ENCODE results near the gene DPEP2. TPM values are rescaled to one million over a fixed set of nuclear protein-coding genes. Genes with fewer than 3 reads are reported as not detected.
A peak's percentile ranks its signal among the peaks of the same experiment; 100 is the strongest.
"Not testable (repeated sequence)": the region's sequence is repeated elsewhere in the genome, so short reads cannot be mapped to it uniquely, and the experiment has no call there.

The DPEP2 gene
- total RNA-seq, 3 donors from 2014 or later, result 1.3 to 7.7 (median 2.5) TPM

- TF ChIP-seq CTCF (IDR thresholded peaks at IDR 0.05), result no peak
- TF ChIP-seq POLR2AphosphoS5 (IDR thresholded peaks at IDR 0.05), result no peak
- no peak for TF ChIP-seq POLR2A (IDR thresholded peaks at IDR 0.05)
- no peak within 1 kb of the TSS for H3K27ac ChIP-seq
- no peak for DNase-seq (ENCODE audit: low spot score in 2 of 2)
- no peaks in the 10 kb centered on the region for H3K36me3 ChIP-seq
- no peaks in the 10 kb centered on the region for H3K9me3 ChIP-seq
- no peaks in the 10 kb centered on the region for H3K27me3 ChIP-seq
- H3K4me1 ChIP-seq, result no peaks in the 10 kb centered on the region
- no peak within 1 kb of the TSS for H3K4me3 ChIP-seq
- intact Hi-C loops (cut with DNase I; ENCODE audit: low total_unique reads), result loop anchor here (5.0 kb wide), 1 partner anchor 842 kb away; no protein-coding TSS in a partner anchor
These were observed 16.4 kb upstream of the DPEP2 start, which contains the start of gene DPEP2NB for GRCh38 chr16:68015681-68016080. Gene DPEP2NB (minus strand): TSS chr16:68015911. CDS start chr16:68015770, 141 bp downstream.

DNA sequence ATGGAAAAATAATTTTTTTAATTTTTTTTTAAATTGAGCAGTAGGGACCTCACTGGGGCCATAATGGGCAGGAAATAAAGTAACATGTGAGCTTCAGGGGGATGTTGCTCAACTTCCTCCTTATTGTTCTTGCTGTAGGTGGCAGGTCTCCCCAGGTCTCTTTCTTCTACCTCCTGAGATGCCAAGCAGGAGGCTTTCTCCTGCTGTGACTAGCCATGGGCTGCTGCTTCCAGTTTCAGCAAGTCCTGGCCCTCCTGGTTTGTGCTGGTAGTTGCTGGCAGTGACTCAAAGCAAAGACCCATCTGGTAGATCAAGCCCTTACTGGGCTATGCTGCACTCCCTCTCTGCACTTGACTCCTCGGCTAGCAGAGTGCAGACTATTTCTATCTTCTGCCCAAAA is 14.2 kb upstream of the DPEP2 start:
- Histone ChIP-seq H3K36me3 (no peaks in the 10 kb centered on the region), H3K27ac (peak overlapping the region in 1 of 2 donors; percentile 48)
- TF ChIP-seq POLR2AphosphoS5 (IDR thresholded peaks at IDR 0.05), result no peak
- TF ChIP-seq POLR2A (IDR thresholded peaks at IDR 0.05), result no peak
- TF ChIP-seq CTCF (IDR thresholded peaks at IDR 0.05), result no peak

GRCh38 chr16:68009872-68010271 is 10.6 kb upstream of the DPEP2 start:
- H3K4me3 ChIP-seq; H3K9me3 ChIP-seq; H3K4me1 ChIP-seq; H3K27me3 ChIP-seq; DNase-seq (ENCODE audit: low spot score in 2 of 2); H3K36me3 ChIP-seq; intact Hi-C loops (cut with DNase I; ENCODE audit: low total_unique reads); H3K27ac ChIP-seq: not testable (repeated sequence)

More for the DNA sequence above, 14.2 kb upstream of the DPEP2 start:
- Histone ChIP-seq H3K27me3 (no peaks in the 10 kb centered on the region), H3K4me3 (no peak overlapping the region), H3K9me3 (no peaks in the 10 kb centered on the region), H3K4me1 (no peaks in the 10 kb centered on the region)
- intact Hi-C loops (cut with DNase I; ENCODE audit: low total_unique reads), result no loop called here
- DNase-seq (ENCODE audit: low spot score in 2 of 2), result no peak

DNA sequence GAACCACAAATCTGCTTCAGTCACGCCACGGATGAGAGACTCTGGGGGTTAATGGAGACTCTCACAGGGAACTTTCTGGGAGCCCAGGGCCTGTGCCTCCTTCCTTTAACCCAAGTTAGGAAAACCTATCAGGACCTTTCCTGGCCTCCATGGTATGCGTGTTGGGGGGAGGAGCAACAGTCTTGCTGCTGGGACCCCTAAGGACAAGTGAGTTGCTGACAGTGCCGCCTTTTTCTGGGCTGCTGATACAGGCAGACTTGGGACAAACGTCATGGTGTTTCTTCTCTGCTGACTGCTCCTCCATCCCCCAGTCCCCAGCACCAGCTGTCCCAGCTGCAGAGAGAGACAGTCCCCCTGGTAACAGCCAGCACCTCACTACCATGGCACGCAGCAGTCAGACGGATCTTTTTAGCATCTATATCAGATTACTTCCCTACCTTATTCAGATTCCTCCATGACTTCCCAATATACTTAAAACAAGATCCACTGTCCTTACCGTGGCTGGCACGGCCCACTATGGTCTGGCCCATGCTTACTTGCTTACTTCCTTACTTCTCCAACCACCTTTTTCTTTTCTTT is 10.0 kb upstream of the DPEP2 start:
- Histone ChIP-seq H3K4me1 (no peaks in the 10 kb centered on the region), H3K9me3 (no peaks in the 10 kb centered on the region), H3K27me3 (no peaks in the 10 kb centered on the region), H3K27ac (no peak overlapping the region), H3K36me3 (no peaks in the 10 kb centered on the region), H3K4me3 (no peak overlapping the region)
- no peak for DNase-seq (ENCODE audit: low spot score in 2 of 2)
- intact Hi-C loops (cut with DNase I; ENCODE audit: low total_unique reads), result no loop called here
- TF ChIP-seq CTCF (IDR thresholded peaks at IDR 0.05) (no peak), POLR2AphosphoS5 (IDR thresholded peaks at IDR 0.05) (no peak), POLR2A (IDR thresholded peaks at IDR 0.05) (no peak)

GRCh38 chr16:68005786-68006286 is 6.6 kb upstream of the DPEP2 start:
- Histone ChIP-seq H3K4me3 (no peak overlapping the region), H3K36me3 (no peaks in the 10 kb centered on the region), H3K27ac (peak overlapping the region; percentile 44 to 66), H3K4me1 (no peaks in the 10 kb centered on the region), H3K9me3 (no peaks in the 10 kb centered on the region), H3K27me3 (no peaks in the 10 kb centered on the region)
- intact Hi-C loops (cut with DNase I; ENCODE audit: low total_unique reads), result no loop called here
- DNase-seq (ENCODE audit: low spot score in 2 of 2), result peak in 1 of 2 donors; percentile 25
- TF ChIP-seq POLR2A (IDR thresholded peaks at IDR 0.05), result no peak

DNA sequence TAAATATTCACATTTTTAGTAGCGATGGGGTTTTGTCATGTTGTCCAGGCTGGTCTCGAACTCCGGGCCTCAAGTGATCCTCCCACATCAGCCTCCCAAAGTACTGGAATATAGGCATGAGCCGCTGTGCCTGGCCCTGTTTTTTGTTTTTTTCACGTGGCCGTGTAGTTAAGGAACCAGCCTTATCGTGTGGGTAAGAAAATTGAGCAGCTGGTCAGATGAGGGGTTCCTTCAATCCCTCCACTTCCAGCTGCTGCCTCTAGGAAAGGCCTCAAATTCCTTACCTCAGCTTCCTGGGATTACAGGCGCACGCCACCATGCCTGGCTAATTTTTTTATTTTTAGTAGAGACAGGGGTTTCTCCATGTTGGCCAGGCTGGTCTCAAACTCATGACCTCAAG is 5.9 kb upstream of the DPEP2 start:
- no peaks in the 10 kb centered on the region for H3K4me1 ChIP-seq
- intact Hi-C loops (cut with DNase I; ENCODE audit: low total_unique reads), result no loop called here
- no peak for DNase-seq (ENCODE audit: low spot score in 2 of 2)
- no peak overlapping the region for H3K4me3 ChIP-seq
- TF ChIP-seq POLR2AphosphoS5 (IDR thresholded peaks at IDR 0.05), result no peak
- TF ChIP-seq POLR2A (IDR thresholded peaks at IDR 0.05), result no peak
- no peak for TF ChIP-seq CTCF (IDR thresholded peaks at IDR 0.05)
- H3K27ac ChIP-seq, result peak overlapping the region; percentile 44 to 66
- H3K9me3 ChIP-seq, result no peaks in the 10 kb centered on the region
- no peaks in the 10 kb centered on the region for H3K36me3 ChIP-seq
- no peaks in the 10 kb centered on the region for H3K27me3 ChIP-seq

All from breast epithelium (tissue), 4 donors.